Mucosa of rectum (tissue), 2 donors: ENCODE measurements around the gene SERAC1.

Experiments
- H3K27ac ChIP-seq, 2 donors: one replicate each; pipeline ENCODE4 v1.7.0; 2013; ENCODE audit warnings: inconsistent platforms in 2 of 2, low read depth in 2 of 2, low read length in 2 of 2
- H3K27me3 ChIP-seq, 2 donors: one replicate each; pipeline ENCODE4 v1.7.0; 2013; ENCODE audit warnings: low read length in 2 of 2; ENCODE audit not compliant: control insufficient read depth in 2 of 2, insufficient read depth in 2 of 2
- H3K36me3 ChIP-seq, 2 donors: one replicate each; pipeline ENCODE4 v1.7.0; 2013; ENCODE audit warnings: low read length in 2 of 2; ENCODE audit not compliant: control insufficient read depth in 2 of 2, insufficient read depth in 2 of 2
- H3K4me1 ChIP-seq, 2 donors: one replicate each; pipeline ENCODE4 v1.7.0; 2013; ENCODE audit warnings: low read length in 2 of 2, mild to moderate bottlenecking in 1 of 2; ENCODE audit not compliant: control insufficient read depth in 2 of 2, insufficient read depth in 2 of 2
- H3K4me3 ChIP-seq, 2 donors: one replicate each; pipeline ENCODE4 v1.7.0; 2013; ENCODE audit warnings: low read length in 2 of 2
- H3K9ac ChIP-seq, 2 donors: one replicate each; pipeline ENCODE4 v1.7.0; 2013; ENCODE audit warnings: low read length in 2 of 2, low read depth in 1 of 2, mild to moderate bottlenecking in 1 of 2
- H3K9me3 ChIP-seq, 2 donors: one replicate each; pipeline ENCODE4 v1.7.0; 2013; ENCODE audit warnings: low read length in 2 of 2; ENCODE audit not compliant: control insufficient read depth in 2 of 2
- donor health status: healthy.
- donor health status: Normal muscosa, but diverticular disease.

Gene SERAC1

GRCh38 chr6:158061361-158061708 is 106.7 kb downstream of the SERAC1 start:
- Histone ChIP-seq H3K4me3 (no peak overlapping the region), H3K9me3 (no peaks in the 10 kb centered on the region), H3K36me3 (peaks cover 28 to 46% of the 10 kb centered on the region in 2 donors), H3K27ac (peak overlapping the region in 1 of 2 donors; percentile 3), H3K4me1 (peaks cover 11 to 19% of the 10 kb centered on the region in 2 donors), H3K9ac (no peak overlapping the region), H3K27me3 (no peaks in the 10 kb centered on the region)

- Histone ChIP-seq H3K4me3 (peak overlapping the region in 1 of 2 donors; percentile 42), H3K27ac (peak overlapping the region; percentile 73 to 78)
Measured at GRCh38 chr6:158060455-158061360, 107.4 kb downstream of the SERAC1 start.

More at GRCh38 chr6:158060455-158061360, 107.4 kb downstream of the SERAC1 start:
- H3K36me3 ChIP-seq: peaks cover 26 to 42% of the 10 kb centered on the region in 2 donors
- no peaks in the 10 kb centered on the region for H3K27me3 ChIP-seq
- peak overlapping the region in 1 of 2 donors; percentile 33 for H3K9ac ChIP-seq
- H3K4me1 ChIP-seq: peaks cover 11 to 19% of the 10 kb centered on the region in 2 donors
- H3K9me3 ChIP-seq: no peaks in the 10 kb centered on the region
